GM12864 (cell line): ENCODE measurements around the gene PYGL.

Experiments used
- DNase-seq: peaks from one replicate; pipeline ENCODE4 v3.0.0-alpha.2; 2011; ENCODE audit warnings: low read depth
- H3K4me3 ChIP-seq: 2 replicates; pipeline ENCODE4 v1.5.1; 2011; ENCODE audit warnings: mild to moderate bottlenecking, low read depth, low read length, control low read depth
- CTCF ChIP-seq: IDR thresholded peaks from 2 replicates; pipeline ENCODE4 v1.5.1; 2011; ENCODE audit warnings: low read depth, mild to moderate bottlenecking, moderate library complexity, low read length, control low read depth, inconsistent platforms; ENCODE audit errors: missing control alignments

Gene PYGL

GRCh38 chr14:50892255-50892654, 52.0 kb downstream of the PYGL start:
- no peak for DNase-seq
- TF ChIP-seq CTCF, result no peak
- H3K4me3 ChIP-seq, result no peak overlapping the region

GRCh38 chr14:50887476-50887875, 56.8 kb downstream of the PYGL start:
- no peak for DNase-seq
- no peak overlapping the region for H3K4me3 ChIP-seq
- no peak for TF ChIP-seq CTCF

GRCh38 chr14:50883827-50884197, 60.5 kb downstream of the PYGL start:
- no peak overlapping the region for H3K4me3 ChIP-seq
- no peak for DNase-seq
- TF ChIP-seq CTCF, result no peak

GRCh38 chr14:50882932-50883826, 61.1 kb downstream of the PYGL start:
- no peak for DNase-seq
- no peak overlapping the region for H3K4me3 ChIP-seq

GRCh38 chr14:50875359-50876070, 68.8 kb downstream of the PYGL start:
- H3K4me3 ChIP-seq, result no peak overlapping the region
- TF ChIP-seq CTCF, result no peak
- peak; percentile 12 for DNase-seq

More at GRCh38 chr14:50882932-50883826, 61.1 kb downstream of the PYGL start:
- TF ChIP-seq CTCF, result no peak

- DNase-seq, result no peak
- no peak for TF ChIP-seq CTCF
- H3K4me3 ChIP-seq, result no peak overlapping the region
These were observed 69.5 kb downstream of the PYGL start for GRCh38 chr14:50874757-50875156.
